GM23338 (cell line): Measurements from ENCODE around the gene RABGAP1L. TPM values are rescaled to one million over a fixed set of nuclear protein-coding genes. Genes with fewer than 3 reads are reported as not detected.

ENCODE experiments used
- ATAC-seq: fragments of 200-7000 bp; cut with Tn5 transposase; 3 replicates; pipeline ENCODE4 v1.9.1; 2020
- DNase-seq: peaks from one replicate; pipeline ENCODE4 v3.0.0-alpha.2; 2015; ENCODE audit warnings: low spot score
- H2AFZ ChIP-seq: fragments of 200-600 bp; sonication (generic); 2 replicates; pipeline ENCODE4 v1.8.0; 2016; ENCODE audit warnings: antibody characterized with exemption, mild to moderate bottlenecking, moderate library complexity
- H3F3A ChIP-seq: fragments of 200-600 bp; sonication (generic); replicated peaks from 2 replicates; pipeline ENCODE4 v1.8.0; 2017; ENCODE audit warnings: antibody characterized with exemption, mixed run types, low read depth
- H3K27ac ChIP-seq: fragments of 200-600 bp; sonication (generic); 2 replicates; pipeline ENCODE4 v1.6.1; 2016; ENCODE audit warnings: low read depth
- H3K27me3 ChIP-seq: fragments of 200-600 bp; sonication (generic); 2 replicates; pipeline ENCODE4 v1.8.0; 2016; ENCODE audit warnings: mild to moderate bottlenecking, mixed run types, moderate library complexity; ENCODE audit not compliant: insufficient read depth
- H3K36me3 ChIP-seq: fragments of 200-600 bp; sonication (generic); 2 replicates; pipeline ENCODE4 v1.8.0; 2016; ENCODE audit warnings: mild to moderate bottlenecking; ENCODE audit not compliant: insufficient read depth
- H3K4me1 ChIP-seq: fragments of 200-600 bp; sonication (generic); 2 replicates; pipeline ENCODE4 v1.8.0; 2016; ENCODE audit warnings: mild to moderate bottlenecking, moderate library complexity; ENCODE audit not compliant: insufficient read depth
- H3K4me2 ChIP-seq: fragments of 200-600 bp; sonication (generic); 2 replicates; pipeline ENCODE4 v1.7.1; 2017; ENCODE audit warnings: mixed run types
- H3K4me3 ChIP-seq: fragments of 200-600 bp; sonication (generic); 2 replicates; pipeline ENCODE4 v1.6.1; 2016; ENCODE audit warnings: mixed run types
- H3K79me2 ChIP-seq: fragments of 200-600 bp; sonication (generic); replicated peaks from 2 replicates; pipeline ENCODE4 v1.8.0; 2017; ENCODE audit warnings: mild to moderate bottlenecking; ENCODE audit not compliant: insufficient read depth
- H3K9me2 ChIP-seq: fragments of 200-600 bp; sonication (generic); 2 replicates; pipeline ENCODE4 v1.8.0; 2017; ENCODE audit not compliant: insufficient read depth
- H4K20me1 ChIP-seq: fragments of 200-600 bp; sonication (generic); replicated peaks from 2 replicates; pipeline ENCODE4 v1.8.0; 2017; ENCODE audit warnings: mild to moderate bottlenecking; ENCODE audit not compliant: insufficient read depth
- H3K27ac Mint-ChIP-seq: 2 replicates; pipeline ENCODE4 v1.8.0; 2020; ENCODE audit warnings: inconsistent platforms, mild to moderate bottlenecking, moderate library complexity, mixed read lengths
- H3K27me3 Mint-ChIP-seq: 3 replicates; pipeline ENCODE4 v1.8.0; 2022; ENCODE audit warnings: low read depth, mild to moderate bottlenecking, moderate library complexity, mixed read lengths, inconsistent platforms; ENCODE audit not compliant: insufficient read depth, poor library complexity
- H3K36me3 Mint-ChIP-seq: 3 replicates; pipeline ENCODE4 v1.8.0; 2021; ENCODE audit warnings: low read depth, mild to moderate bottlenecking, inconsistent platforms, moderate library complexity, mixed read lengths
- H3K4me1 Mint-ChIP-seq: 3 replicates; pipeline ENCODE4 v1.8.0; 2020; ENCODE audit warnings: mild to moderate bottlenecking, inconsistent platforms, mixed read lengths
- H3K4me3 Mint-ChIP-seq: 3 replicates; pipeline ENCODE4 v1.8.0; 2021; ENCODE audit warnings: moderate library complexity, mild to moderate bottlenecking, inconsistent platforms, mixed read lengths
- H3K9me3 Mint-ChIP-seq: 3 replicates; pipeline ENCODE4 v1.8.0; 2020; ENCODE audit warnings: moderate library complexity, mild to moderate bottlenecking, inconsistent platforms, mixed read lengths
- CREB1 ChIP-seq: fragments of 250-450 bp; sonication (Bioruptor Pico); IDR thresholded peaks from 2 replicates; pipeline ENCODE4 v1.5.0; 2020; ENCODE audit warnings: low read depth, mild to moderate bottlenecking, moderate library complexity
- EZH2 ChIP-seq: fragments of 200-600 bp; sonication (generic); IDR thresholded peaks from one replicate; pipeline ENCODE4 v1.8.0; 2017; ENCODE audit warnings: antibody characterized with exemption, mild to moderate bottlenecking, low read depth; ENCODE audit not compliant: unreplicated experiment
- EZH2phosphoT487 ChIP-seq: fragments of 200-600 bp; sonication (generic); IDR thresholded peaks from one replicate; pipeline ENCODE4 v1.8.1; 2018; ENCODE audit warnings: antibody characterized with exemption; ENCODE audit not compliant: unreplicated experiment
- JUNB ChIP-seq: IDR thresholded peaks from one replicate; pipeline ENCODE4 v1.6.1; 2016; ENCODE audit warnings: antibody characterized with exemption; ENCODE audit not compliant: unreplicated experiment
- NANOG ChIP-seq: IDR thresholded peaks from 2 replicates; pipeline ENCODE4 v1.6.1; 2016; ENCODE audit warnings: antibody characterized with exemption, borderline replicate concordance
- POLR2AphosphoS5 ChIP-seq: IDR thresholded peaks from 2 replicates; pipeline ENCODE4 v1.6.1; 2016; ENCODE audit warnings: antibody characterized with exemption, low read depth
- STAT1 ChIP-seq: IDR thresholded peaks from one replicate; pipeline ENCODE4 v1.6.1; 2016; ENCODE audit warnings: antibody characterized with exemption; ENCODE audit not compliant: unreplicated experiment
- ZNF114 ChIP-seq: fragments of 250-450 bp; sonication (Bioruptor Pico); IDR thresholded peaks from 2 replicates; pipeline ENCODE4 v1.5.0; 2020; ENCODE audit warnings: mild to moderate bottlenecking, moderate library complexity
- ZNF331 ChIP-seq: fragments of 250-450 bp; sonication (Bioruptor Pico); IDR thresholded peaks from 2 replicates; pipeline ENCODE4 v1.5.0; 2020; ENCODE audit warnings: low read depth, mild to moderate bottlenecking, moderate library complexity
- polyA plus RNA-seq: library from polyadenylated mRNA; unstranded; fragments of >200 nt; fragmentation: Nextera tagmentation; extraction: Ambion mirVana; gene quantifications from 2 replicates; pipeline ENCODE4 v1.2.1, GENCODE V29; 2016
- total RNA-seq: library from RNA; depleted of rRNA; stranded (reverse); fragments of >200 nt; shearing (Covaris generic); gene quantifications from 2 replicates; pipeline ENCODE4 v1.2.3, GENCODE V29; 2014
- TF ChIP-seq, protein P1 (sequence below): IDR thresholded peaks from 2 replicates; pipeline ENCODE4 v1.6.1; 2016; ENCODE audit warnings: antibody characterized with exemption
- TF ChIP-seq, protein P2 (sequence below), 2 experiments: fragments of 200-600 bp in 1 of 2; sonication (generic) in 1 of 2; conservative IDR thresholded peaks; 2 replicates each; pipeline versions ENCODE4 v1.5.1 to v1.6.1; 2016 to 2017; ENCODE audit warnings: antibody characterized with exemption in 2 of 2, low read depth in 2 of 2, mild to moderate bottlenecking in 2 of 2, moderate library complexity in 1 of 2
- TF ChIP-seq, protein P3 (sequence below): fragments of 250-450 bp; sonication (Bioruptor Pico); IDR thresholded peaks from 2 replicates; pipeline ENCODE4 v1.5.0; 2020; ENCODE audit warnings: mild to moderate bottlenecking, moderate library complexity
- TF ChIP-seq, protein P4 (sequence below): IDR thresholded peaks from one replicate; pipeline ENCODE4 v1.6.1; 2018; ENCODE audit warnings: antibody characterized with exemption; ENCODE audit not compliant: unreplicated experiment

The RABGAP1L gene
- total and polyA plus RNA-seq, 2 experiments from 2014 or later: 83.2 to 136 TPM

DNA sequence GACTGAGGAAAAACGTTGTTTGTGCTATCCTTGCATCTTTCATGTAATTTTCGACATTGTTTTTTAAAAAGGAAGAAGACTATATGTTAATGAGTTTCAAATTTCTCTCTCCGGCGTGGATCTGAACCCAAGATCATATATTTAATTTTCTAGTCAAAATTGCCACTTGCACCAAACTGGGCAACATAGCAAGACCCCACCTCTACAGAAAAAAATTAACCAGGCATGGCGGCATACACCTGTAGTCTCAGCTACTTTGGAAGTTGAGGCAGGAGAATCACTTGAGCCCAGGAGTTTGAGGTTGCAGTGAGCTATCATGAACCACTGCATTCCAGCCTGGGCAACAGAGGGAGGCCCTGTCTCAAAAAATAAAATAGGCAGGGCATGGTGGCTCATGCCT, 16.5 kb upstream of the RABGAP1L start:
- no peak overlapping the region for H3K27ac ChIP-seq
- H3K9me2 ChIP-seq: no peaks in the 10 kb centered on the region
- H3K27me3 Mint-ChIP-seq: no peaks in the 10 kb centered on the region
- TF ChIP-seq EZH2phosphoT487 (no peak), EZH2 (no peak), ZNF114 (CRISPR knock-in tag) (no peak), STAT1 (no peak), POLR2AphosphoS5 (no peak), JUNB (no peak), CREB1 (no peak), ZNF331 (CRISPR knock-in tag) (no peak), NANOG (no peak)
- TF ChIP-seq, protein P1, sequence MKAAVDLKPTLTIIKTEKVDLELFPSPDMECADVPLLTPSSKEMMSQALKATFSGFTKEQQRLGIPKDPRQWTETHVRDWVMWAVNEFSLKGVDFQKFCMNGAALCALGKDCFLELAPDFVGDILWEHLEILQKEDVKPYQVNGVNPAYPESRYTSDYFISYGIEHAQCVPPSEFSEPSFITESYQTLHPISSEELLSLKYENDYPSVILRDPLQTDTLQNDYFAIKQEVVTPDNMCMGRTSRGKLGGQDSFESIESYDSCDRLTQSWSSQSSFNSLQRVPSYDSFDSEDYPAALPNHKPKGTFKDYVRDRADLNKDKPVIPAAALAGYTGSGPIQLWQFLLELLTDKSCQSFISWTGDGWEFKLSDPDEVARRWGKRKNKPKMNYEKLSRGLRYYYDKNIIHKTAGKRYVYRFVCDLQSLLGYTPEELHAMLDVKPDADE: no peak
- TF ChIP-seq, protein P2, sequence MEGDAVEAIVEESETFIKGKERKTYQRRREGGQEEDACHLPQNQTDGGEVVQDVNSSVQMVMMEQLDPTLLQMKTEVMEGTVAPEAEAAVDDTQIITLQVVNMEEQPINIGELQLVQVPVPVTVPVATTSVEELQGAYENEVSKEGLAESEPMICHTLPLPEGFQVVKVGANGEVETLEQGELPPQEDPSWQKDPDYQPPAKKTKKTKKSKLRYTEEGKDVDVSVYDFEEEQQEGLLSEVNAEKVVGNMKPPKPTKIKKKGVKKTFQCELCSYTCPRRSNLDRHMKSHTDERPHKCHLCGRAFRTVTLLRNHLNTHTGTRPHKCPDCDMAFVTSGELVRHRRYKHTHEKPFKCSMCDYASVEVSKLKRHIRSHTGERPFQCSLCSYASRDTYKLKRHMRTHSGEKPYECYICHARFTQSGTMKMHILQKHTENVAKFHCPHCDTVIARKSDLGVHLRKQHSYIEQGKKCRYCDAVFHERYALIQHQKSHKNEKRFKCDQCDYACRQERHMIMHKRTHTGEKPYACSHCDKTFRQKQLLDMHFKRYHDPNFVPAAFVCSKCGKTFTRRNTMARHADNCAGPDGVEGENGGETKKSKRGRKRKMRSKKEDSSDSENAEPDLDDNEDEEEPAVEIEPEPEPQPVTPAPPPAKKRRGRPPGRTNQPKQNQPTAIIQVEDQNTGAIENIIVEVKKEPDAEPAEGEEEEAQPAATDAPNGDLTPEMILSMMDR (conservative IDR thresholded peaks at IDR 0.05; ENCODE audit: low read depth in 2 of 2): no peak
- TF ChIP-seq, protein P3, sequence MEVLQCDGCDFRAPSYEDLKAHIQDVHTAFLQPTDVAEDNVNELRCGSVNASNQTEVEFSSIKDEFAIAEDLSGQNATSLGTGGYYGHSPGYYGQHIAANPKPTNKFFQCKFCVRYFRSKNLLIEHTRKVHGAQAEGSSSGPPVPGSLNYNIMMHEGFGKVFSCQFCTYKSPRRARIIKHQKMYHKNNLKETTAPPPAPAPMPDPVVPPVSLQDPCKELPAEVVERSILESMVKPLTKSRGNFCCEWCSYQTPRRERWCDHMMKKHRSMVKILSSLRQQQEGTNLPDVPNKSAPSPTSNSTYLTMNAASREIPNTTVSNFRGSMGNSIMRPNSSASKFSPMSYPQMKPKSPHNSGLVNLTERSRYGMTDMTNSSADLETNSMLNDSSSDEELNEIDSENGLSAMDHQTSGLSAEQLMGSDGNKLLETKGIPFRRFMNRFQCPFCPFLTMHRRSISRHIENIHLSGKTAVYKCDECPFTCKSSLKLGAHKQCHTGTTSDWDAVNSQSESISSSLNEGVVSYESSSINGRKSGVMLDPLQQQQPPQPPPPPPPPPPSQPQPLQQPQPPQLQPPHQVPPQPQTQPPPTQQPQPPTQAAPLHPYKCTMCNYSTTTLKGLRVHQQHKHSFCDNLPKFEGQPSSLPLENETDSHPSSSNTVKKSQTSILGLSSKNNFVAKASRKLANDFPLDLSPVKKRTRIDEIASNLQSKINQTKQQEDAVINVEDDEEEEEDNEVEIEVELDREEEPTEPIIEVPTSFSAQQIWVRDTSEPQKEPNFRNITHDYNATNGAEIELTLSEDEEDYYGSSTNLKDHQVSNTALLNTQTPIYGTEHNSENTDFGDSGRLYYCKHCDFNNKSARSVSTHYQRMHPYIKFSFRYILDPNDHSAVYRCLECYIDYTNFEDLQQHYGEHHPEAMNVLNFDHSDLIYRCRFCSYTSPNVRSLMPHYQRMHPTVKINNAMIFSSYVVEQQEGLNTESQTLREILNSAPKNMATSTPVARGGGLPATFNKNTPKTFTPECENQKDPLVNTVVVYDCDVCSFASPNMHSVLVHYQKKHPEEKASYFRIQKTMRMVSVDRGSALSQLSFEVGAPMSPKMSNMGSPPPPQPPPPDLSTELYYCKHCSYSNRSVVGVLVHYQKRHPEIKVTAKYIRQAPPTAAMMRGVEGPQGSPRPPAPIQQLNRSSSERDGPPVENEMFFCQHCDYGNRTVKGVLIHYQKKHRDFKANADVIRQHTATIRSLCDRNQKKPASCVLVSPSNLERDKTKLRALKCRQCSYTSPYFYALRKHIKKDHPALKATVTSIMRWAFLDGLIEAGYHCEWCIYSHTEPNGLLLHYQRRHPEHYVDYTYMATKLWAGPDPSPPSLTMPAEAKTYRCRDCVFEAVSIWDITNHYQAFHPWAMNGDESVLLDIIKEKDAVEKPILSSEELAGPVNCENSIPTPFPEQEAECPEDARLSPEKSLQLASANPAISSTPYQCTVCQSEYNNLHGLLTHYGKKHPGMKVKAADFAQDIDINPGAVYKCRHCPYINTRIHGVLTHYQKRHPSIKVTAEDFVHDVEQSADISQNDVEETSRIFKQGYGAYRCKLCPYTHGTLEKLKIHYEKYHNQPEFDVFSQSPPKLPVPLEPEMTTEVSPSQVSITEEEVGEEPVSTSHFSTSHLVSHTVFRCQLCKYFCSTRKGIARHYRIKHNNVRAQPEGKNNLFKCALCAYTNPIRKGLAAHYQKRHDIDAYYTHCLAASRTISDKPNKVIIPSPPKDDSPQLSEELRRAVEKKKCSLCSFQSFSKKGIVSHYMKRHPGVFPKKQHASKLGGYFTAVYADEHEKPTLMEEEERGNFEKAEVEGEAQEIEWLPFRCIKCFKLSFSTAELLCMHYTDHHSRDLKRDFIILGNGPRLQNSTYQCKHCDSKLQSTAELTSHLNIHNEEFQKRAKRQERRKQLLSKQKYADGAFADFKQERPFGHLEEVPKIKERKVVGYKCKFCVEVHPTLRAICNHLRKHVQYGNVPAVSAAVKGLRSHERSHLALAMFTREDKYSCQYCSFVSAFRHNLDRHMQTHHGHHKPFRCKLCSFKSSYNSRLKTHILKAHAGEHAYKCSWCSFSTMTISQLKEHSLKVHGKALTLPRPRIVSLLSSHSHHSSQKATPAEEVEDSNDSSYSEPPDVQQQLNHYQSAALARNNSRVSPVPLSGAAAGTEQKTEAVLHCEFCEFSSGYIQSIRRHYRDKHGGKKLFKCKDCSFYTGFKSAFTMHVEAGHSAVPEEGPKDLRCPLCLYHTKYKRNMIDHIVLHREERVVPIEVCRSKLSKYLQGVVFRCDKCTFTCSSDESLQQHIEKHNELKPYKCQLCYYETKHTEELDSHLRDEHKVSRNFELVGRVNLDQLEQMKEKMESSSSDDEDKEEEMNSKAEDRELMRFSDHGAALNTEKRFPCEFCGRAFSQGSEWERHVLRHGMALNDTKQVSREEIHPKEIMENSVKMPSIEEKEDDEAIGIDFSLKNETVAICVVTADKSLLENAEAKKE (CRISPR knock-in tag): no peak
- TF ChIP-seq, protein P4, sequence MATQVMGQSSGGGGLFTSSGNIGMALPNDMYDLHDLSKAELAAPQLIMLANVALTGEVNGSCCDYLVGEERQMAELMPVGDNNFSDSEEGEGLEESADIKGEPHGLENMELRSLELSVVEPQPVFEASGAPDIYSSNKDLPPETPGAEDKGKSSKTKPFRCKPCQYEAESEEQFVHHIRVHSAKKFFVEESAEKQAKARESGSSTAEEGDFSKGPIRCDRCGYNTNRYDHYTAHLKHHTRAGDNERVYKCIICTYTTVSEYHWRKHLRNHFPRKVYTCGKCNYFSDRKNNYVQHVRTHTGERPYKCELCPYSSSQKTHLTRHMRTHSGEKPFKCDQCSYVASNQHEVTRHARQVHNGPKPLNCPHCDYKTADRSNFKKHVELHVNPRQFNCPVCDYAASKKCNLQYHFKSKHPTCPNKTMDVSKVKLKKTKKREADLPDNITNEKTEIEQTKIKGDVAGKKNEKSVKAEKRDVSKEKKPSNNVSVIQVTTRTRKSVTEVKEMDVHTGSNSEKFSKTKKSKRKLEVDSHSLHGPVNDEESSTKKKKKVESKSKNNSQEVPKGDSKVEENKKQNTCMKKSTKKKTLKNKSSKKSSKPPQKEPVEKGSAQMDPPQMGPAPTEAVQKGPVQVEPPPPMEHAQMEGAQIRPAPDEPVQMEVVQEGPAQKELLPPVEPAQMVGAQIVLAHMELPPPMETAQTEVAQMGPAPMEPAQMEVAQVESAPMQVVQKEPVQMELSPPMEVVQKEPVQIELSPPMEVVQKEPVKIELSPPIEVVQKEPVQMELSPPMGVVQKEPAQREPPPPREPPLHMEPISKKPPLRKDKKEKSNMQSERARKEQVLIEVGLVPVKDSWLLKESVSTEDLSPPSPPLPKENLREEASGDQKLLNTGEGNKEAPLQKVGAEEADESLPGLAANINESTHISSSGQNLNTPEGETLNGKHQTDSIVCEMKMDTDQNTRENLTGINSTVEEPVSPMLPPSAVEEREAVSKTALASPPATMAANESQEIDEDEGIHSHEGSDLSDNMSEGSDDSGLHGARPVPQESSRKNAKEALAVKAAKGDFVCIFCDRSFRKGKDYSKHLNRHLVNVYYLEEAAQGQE: no peak
- H3K36me3 ChIP-seq: no peaks in the 10 kb centered on the region
- H3K36me3 Mint-ChIP-seq: 0 out of 3 replicates have a peak, but pooled peaks cover 2% of the 10 kb centered on the region
- H2AFZ ChIP-seq: no peak overlapping the region
- no peaks in the 10 kb centered on the region for H3F3A ChIP-seq
- DNase-seq (no peak), ATAC-seq (no peak)
- H3K79me2 ChIP-seq: no peaks in the 10 kb centered on the region
- no peak overlapping the region for H3K27ac Mint-ChIP-seq
- H3K4me3 ChIP-seq: no peak overlapping the region
- H3K9me3 Mint-ChIP-seq: peaks cover 11% of the 10 kb centered on the region
- H3K4me2 ChIP-seq: no peak overlapping the region
- H3K4me1 ChIP-seq: no peaks in the 10 kb centered on the region
- no peaks in the 10 kb centered on the region; the same call in 2 of the 3 replicates for H3K4me1 Mint-ChIP-seq
- no peaks in the 10 kb centered on the region for H4K20me1 ChIP-seq
- H3K4me3 Mint-ChIP-seq: no peak overlapping the region
- no peaks in the 10 kb centered on the region for H3K27me3 ChIP-seq
